Ramos (cell line): ENCODE measurements around the gene KRT84.
"Not testable (repeated sequence)": the region's sequence is repeated elsewhere in the genome, so short reads cannot be mapped to it uniquely, and the experiment has no call there.

ENCODE experiments used
- in situ Hi-C: fragments of 300-500 bp; cut with MboI; formaldehyde crosslinking; loops from one replicate; pipeline ENCODE4 v1.14.3; 2022; ENCODE audit warnings: low sequenced_read_pairs; ENCODE audit not compliant: unreplicated experiment

Gene KRT84

GRCh38 chr12:52347551-52348510 is 37.6 kb downstream of the KRT84 start:
- in situ Hi-C loops = no loop called here

GRCh38 chr12:52347016-52347415 is 38.4 kb downstream of the KRT84 start:
- in situ Hi-C loops = no loop called here

GRCh38 chr12:52346593-52346992 is 38.9 kb downstream of the KRT84 start:
- in situ Hi-C loops = no loop called here

GRCh38 chr12:52345041-52345440 is 40.4 kb downstream of the KRT84 start:
- in situ Hi-C loops = not testable (repeated sequence)

- in situ Hi-C loops = no loop called here
These were observed 41.3 kb downstream of the KRT84 start for GRCh38 chr12:52344111-52344510.

GRCh38 chr12:52343550-52343949 is 41.9 kb downstream of the KRT84 start:
- in situ Hi-C loops = no loop called here

- in situ Hi-C loops = no loop called here
These were observed 42.5 kb downstream of the KRT84 start for GRCh38 chr12:52342781-52343490.

GRCh38 chr12:52341066-52341580 is 44.3 kb downstream of the KRT84 start:
- in situ Hi-C loops = no loop called here

GRCh38 chr12:52338241-52338960 is 47.1 kb downstream of the KRT84 start:
- in situ Hi-C loops = no loop called here

GRCh38 chr12:52337054-52337453 is 48.4 kb downstream of the KRT84 start:
- in situ Hi-C loops = no loop called here

- in situ Hi-C loops = no loop called here
These were observed 48.8 kb downstream of the KRT84 start for GRCh38 chr12:52336641-52337040.

GRCh38 chr12:52335598-52336262 is 49.7 kb downstream of the KRT84 start:
- in situ Hi-C loops = no loop called here

- in situ Hi-C loops = no loop called here
These were observed 51.3 kb downstream of the KRT84 start for GRCh38 chr12:52334185-52334584.

- in situ Hi-C loops = no loop called here
These were observed 52.1 kb downstream of the KRT84 start for GRCh38 chr12:52333321-52333720.

- in situ Hi-C loops = no loop called here
These were observed 53.1 kb downstream of the KRT84 start for GRCh38 chr12:52332381-52332780.

GRCh38 chr12:52331833-52332232 is 53.6 kb downstream of the KRT84 start:
- in situ Hi-C loops = no loop called here

- in situ Hi-C loops = no loop called here
These were observed 54.4 kb downstream of the KRT84 start for GRCh38 chr12:52331039-52331438.

- in situ Hi-C loops = no loop called here
These were observed 57.5 kb downstream of the KRT84 start for GRCh38 chr12:52327830-52328500.
